M059J (cell line): Measurements from ENCODE around the gene PGF. TPM values are rescaled to one million over a fixed set of nuclear protein-coding genes. Genes with fewer than 3 reads are reported as not detected.

Experiments used
- DNase-seq: peaks from one replicate; pipeline ENCODE4 v3.0.0-alpha.2; 2012; ENCODE audit warnings: low read depth
- total RNA-seq: library from RNA; depleted of rRNA; stranded (reverse); fragments of >200 nt; shearing (Covaris generic); gene quantifications from 2 replicates; pipeline ENCODE4 v1.2.3, GENCODE V29; 2014

The PGF gene
- total RNA-seq, 1 experiment from 2014 or later, result 11.7 TPM

GRCh38 chr14:74956280-74957072 is 1.1 kb upstream of the PGF start:
- DNase-seq, result no peak

DNA sequence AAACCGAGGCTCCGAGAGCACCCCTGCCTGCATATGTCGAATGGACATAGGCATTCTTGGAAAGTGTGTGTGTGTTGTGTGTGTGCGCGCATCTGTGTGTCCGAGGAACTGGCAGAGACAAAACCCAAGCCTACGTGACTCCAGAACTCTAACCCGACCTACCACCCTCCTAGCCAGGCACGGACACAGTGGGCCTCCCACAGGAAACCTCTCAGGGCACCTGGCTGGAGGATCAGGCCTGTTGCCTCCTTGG is 556 bp upstream of the PGF start:
- DNase-seq, result no peak

- no peak for DNase-seq
Observed at GRCh38 chr14:74954947-74955228, 509 bp downstream of the PGF start.

DNA sequence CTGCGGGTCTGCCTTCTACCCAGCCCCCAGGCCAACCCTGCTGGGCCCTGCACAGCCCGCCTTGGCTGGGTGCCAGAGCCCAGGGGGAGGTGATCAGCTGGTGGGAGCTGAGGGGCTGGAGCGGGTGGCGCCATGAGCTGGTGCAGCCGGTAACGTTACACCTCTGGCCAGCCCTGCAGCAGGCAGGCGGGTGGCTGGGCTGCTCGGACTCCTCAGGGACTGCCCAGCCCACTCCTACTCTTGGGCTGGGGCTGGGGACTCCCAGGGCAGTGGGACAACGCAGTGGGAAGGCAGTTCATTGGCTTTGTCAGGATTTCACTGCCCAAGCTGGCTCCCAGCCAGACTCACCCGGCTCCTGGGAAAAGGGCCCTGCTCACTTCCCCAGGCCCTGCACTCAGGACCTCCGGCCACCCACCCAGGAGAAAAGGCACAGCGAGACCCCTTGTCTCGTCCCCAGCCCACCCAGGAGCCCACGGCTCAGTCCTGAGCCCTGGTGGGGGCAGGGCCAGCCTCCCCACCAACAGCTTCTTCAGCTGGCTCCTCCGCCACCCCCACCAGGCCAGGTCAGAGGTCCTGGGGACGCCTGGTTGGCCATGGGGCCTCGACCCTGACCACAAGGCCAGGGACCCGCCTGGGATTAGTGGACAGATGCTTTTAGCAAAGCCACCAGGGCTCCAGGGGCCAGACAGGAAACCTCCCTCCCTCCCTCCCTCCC is 1.0 kb downstream of the PGF start:
- DNase-seq, result no peak

GRCh38 chr14:74953686-74954085 is 1.7 kb downstream of the PGF start:
- no peak for DNase-seq

GRCh38 chr14:74952697-74953484 is 2.5 kb downstream of the PGF start:
- no peak for DNase-seq

DNA sequence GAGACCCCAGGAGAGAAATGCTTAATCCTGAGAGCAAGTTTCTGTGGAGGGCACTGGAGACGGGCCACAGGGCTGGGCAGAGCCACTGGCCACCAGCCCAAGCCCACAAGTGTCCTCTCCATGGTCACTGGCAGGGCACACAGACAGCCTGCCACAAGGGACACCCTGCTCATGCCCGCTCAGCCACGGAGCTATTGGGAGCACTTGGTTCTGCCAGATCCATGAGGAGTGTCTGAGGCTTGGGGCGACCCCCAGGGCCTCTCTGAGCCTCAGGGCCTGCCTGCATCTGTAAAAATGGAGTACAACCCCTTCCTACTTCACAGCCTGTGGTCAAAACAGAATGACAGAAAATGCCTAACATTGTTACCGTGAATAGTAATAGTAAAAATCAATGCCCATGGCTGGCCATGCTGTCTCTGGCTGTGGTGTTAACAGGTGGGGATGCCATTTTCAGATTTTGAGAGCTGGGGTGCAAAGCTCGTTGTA is 3.2 kb downstream of the PGF start:
- no peak for DNase-seq

DNA sequence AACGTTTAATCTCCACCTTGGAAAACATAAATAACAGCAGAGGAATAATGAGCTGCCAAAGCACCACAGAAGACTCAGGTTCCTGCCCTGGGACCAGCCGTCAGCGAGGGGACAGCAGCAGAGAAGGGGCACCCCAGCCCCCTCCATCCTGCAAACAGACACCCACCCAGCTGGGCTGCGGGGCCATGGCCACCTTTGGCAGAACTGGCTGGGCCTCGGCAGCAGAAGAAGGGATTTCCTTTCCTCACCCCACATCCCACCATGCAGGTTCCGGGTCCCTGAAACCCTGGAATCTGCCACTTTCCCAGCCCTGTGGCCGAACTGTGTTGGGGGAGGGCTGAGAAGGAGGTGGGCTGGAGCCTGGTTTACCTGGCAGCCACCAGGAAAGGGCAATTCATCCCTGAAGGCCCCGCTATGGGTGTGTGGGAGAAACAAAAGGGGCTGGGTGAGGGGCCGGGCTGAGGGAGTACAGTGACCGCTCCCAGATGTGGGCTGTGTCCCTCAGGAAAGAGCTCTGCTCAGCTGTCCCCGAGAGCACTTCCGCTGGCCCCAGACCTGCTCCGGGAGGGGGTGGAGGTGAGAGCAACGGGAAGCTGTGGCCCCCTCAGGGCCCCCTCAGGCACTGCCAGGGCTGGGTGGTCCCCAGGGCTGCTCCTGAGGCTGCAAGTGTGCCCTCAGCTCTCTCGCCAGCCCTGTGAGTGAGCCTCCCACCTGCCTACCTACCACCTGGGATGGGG is 3.8 kb downstream of the PGF start:
- DNase-seq, result no peak

DNA sequence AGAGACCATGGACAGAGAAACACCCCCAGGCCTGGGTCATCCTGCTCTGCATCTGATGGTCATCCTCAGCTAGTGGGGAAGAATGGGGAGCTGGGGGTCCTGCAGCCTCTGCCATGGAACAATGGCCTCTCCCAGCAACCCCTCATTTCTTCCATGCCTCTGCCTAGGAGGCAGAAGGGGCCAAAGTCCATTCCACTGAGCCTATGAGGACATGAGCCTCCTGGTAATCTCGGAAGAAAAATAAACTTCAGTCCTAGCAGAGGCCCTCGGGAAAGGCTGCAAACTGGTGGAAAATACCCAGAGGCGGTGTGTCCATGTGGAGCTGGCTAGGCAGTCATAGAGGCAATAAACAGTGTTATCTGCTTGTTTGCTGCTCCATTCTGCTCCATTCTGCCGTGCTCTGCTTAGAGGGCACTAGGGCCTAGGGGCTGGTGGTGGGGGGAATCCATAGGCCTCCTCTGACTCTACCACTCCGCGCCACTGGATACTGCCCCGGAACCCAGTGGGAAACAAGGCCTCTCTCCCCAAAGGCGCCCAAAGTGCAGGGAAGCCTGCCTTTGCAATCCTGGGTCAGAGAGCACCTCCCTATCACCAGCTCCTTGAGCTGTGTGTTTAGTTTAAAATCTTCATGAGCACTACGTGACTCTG is 4.5 kb downstream of the PGF start:
- DNase-seq, result no peak

- DNase-seq, result no peak
Observed at GRCh38 chr14:74949859-74950573, 5.4 kb downstream of the PGF start.

- DNase-seq, result no peak
Observed at GRCh38 chr14:74949191-74949601, 6.2 kb downstream of the PGF start.

DNA sequence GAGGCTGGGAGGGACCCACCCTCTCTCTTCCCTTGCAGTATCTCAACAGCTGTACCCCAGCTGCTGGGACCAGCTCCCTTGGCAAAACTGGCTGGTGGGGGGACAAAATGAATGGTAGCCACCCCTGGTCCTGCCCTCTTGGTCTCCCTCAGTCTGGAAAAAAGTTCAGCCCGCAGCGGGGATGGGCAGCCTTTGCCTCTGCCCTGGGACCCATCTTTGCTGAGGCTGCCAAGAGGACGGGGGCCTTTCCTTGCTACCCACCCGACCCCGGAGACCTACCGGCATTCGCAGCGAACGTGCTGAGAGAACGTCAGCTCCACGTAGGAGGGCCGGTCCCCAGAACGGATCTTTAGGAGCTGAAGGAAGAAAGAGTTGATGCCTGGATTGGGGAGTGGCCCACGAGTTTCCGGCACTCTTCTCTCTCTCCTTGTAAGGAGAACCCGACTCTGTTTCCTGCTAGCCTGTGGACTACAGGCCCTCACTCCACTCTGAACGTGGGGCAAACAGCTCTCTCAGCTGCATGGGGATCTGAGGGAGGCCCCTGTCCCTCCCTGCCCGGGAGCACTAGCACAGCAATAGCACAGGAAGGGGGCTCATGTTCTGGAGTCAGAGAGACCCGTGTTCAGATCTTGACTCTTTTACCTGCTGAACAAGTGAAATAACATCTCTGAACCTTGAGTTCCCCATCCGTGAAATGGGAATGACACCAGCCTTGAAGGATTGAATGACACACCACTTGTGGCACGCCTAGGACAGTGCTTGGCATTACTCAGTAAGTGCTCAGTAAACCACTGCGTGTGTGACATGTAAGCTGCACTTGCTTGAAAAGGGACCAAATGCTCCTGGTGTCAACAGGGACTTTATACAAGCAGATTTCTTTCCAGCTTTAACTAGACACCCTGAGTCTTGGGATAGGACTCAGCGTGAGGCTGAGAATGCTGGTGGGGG is 6.9 kb downstream of the PGF start:
- DNase-seq, result no peak

GRCh38 chr14:74947353-74948227 is 7.8 kb downstream of the PGF start:
- no peak for DNase-seq

- no peak for DNase-seq
Observed at GRCh38 chr14:74946659-74947281, 8.6 kb downstream of the PGF start.

GRCh38 chr14:74945852-74946658 is 9.3 kb downstream of the PGF start:
- DNase-seq, result peak; percentile 63

GRCh38 chr14:74945261-74945851 is 10.0 kb downstream of the PGF start:
- peak; percentile 22 for DNase-seq

DNA sequence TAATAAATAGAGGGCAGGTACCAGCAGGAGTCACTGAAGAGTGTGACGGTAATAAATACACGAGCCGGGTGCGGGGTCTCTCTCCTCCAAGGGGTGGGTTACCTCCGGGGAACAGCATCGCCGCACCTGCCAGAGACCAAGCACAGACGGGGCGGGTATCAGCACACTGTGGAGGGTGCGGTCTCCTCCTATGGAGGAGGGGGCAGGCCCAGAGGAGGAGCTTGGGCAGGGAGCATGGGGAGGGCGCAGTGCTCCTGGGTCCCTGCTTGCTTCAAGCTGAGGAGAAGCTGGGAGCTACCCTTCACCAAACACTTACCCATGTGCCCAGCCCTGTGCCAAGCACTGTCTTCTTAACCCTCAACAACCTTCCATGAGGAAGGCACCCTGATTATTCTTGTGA is 12.8 kb downstream of the PGF start:
- no peak for DNase-seq
